DOHH2 (cell line): ENCODE measurements around the gene POLRMT.

Experiments
- CTCF ChIP-seq: fragments of 200-600 bp; sonication (generic); IDR thresholded peaks from one replicate; pipeline ENCODE4 v1.5.1; 2014; ENCODE audit warnings: antibody characterized with exemption, mild to moderate bottlenecking, low read depth, low read length; ENCODE audit not compliant: poor library complexity, severe bottlenecking
- EZH2phosphoT487 ChIP-seq: fragments of 200-600 bp; sonication (generic); IDR thresholded peaks from 2 replicates; pipeline ENCODE4 v1.6.1; 2017; ENCODE audit warnings: borderline replicate concordance, mild to moderate bottlenecking, antibody characterized with exemption, low read length, moderate library complexity, mixed read lengths

- TF ChIP-seq CTCF (no peak), EZH2phosphoT487 (no peak)
Observed at GRCh38 chr19:604355-604754, 29.0 kb downstream of the POLRMT start.
